Activated CD8-positive, alpha-beta T cell treated with anti-CD3 and anti-CD28 coated beads for 36 hours (primary cell): ENCODE results near the gene PRRG1. TPM values are rescaled to one million over a fixed set of nuclear protein-coding genes. Genes with fewer than 3 reads are reported as not detected.
"Not testable (repeated sequence)": the region's sequence is repeated elsewhere in the genome, so short reads cannot be mapped to it uniquely, and the experiment has no call there.

Source experiments
- ATAC-seq: fragments of 200-7000 bp; cut with Tn5 transposase; one replicate; pipeline ENCODE4 v1.10.0; 2021; ENCODE audit warnings: mild to moderate bottlenecking, moderate library complexity
- CTCF ChIA-PET: fragments of 350-600 bp; sonication (Branson Sonifier 250); formaldehyde crosslinking; loops from one replicate; lab custom pipeline; 2021; ENCODE audit warnings: antibody characterized with exemption; lab: Charles Lee
- POLR2A ChIA-PET: fragments of 350-600 bp; sonication (Branson Sonifier 250); formaldehyde crosslinking; loops from one replicate; lab custom pipeline; 2021; ENCODE audit warnings: antibody characterized with exemption; lab: Charles Lee
- DNase-seq: peaks from one replicate; pipeline ENCODE4 v3.0.0-alpha.2; 2020
- H3K27ac Mint-ChIP-seq: one replicate; pipeline ENCODE4 v1.8.0; 2021; ENCODE audit warnings: mild to moderate bottlenecking, mixed read lengths
- H3K27me3 Mint-ChIP-seq: one replicate; pipeline ENCODE4 v1.8.0; 2021; ENCODE audit warnings: mixed read lengths
- H3K36me3 Mint-ChIP-seq: one replicate; pipeline ENCODE4 v1.8.0; 2021; ENCODE audit warnings: low read depth, mixed read lengths
- H3K4me1 Mint-ChIP-seq: one replicate; pipeline ENCODE4 v1.8.0; 2021; ENCODE audit warnings: low read depth, mixed read lengths
- H3K4me3 Mint-ChIP-seq: one replicate; pipeline ENCODE4 v1.8.0; 2021; ENCODE audit warnings: mild to moderate bottlenecking, moderate library complexity, mixed read lengths
- H3K9me3 Mint-ChIP-seq: one replicate; pipeline ENCODE4 v1.8.0; 2021; ENCODE audit warnings: mixed read lengths
- CTCF ChIP-seq: fragments of 200-600 bp; IDR thresholded peaks from one replicate; pipeline ENCODE4 v1.8.0; 2022; ENCODE audit warnings: antibody characterized with exemption, mild to moderate bottlenecking
- intact Hi-C: fragments of 100-400 bp; cut with micrococcal nuclease; formaldehyde crosslinking; loops from one replicate; pipeline ENCODE4 v1.10.0; 2022
- total RNA-seq, 2 experiments: library from RNA; stranded (reverse); gene quantifications; one replicate each; pipeline ENCODE4 v1.2.3, GENCODE V29; 2021

PRRG1 gene
- total RNA-seq: not detected

GRCh38 chrX:37349221-37350033 lies at the start of gene PRRG1:
TSS of gene PRRG1 (plus strand) at chrX:37349364. CDS start at chrX:37406250, 56,886 bp downstream.
- Mint-ChIP-seq H3K36me3 (no peaks in the 10 kb centered on the region), H3K4me3 (peak within 1 kb of the TSS; percentile 5), H3K4me1 (peaks cover 6% of the 10 kb centered on the region), H3K9me3 (no peaks in the 10 kb centered on the region), H3K27me3 (peaks cover 16% of the 10 kb centered on the region), H3K27ac (no peak within 1 kb of the TSS)
- DNase-seq (no peak), ATAC-seq (no peak)
- intact Hi-C loops: no loop called here
- no peak for TF ChIP-seq CTCF
- POLR2A ChIA-PET: no interaction called here
- CTCF ChIA-PET: no interaction called here

GRCh38 chrX:37302569-37302968 lies 46.6 kb upstream of the PRRG1 start:
- H3K4me3 Mint-ChIP-seq: no peak overlapping the region
- intact Hi-C loops: no loop called here
- H3K36me3 Mint-ChIP-seq: no peaks in the 10 kb centered on the region
- H3K27me3 Mint-ChIP-seq: no peaks in the 10 kb centered on the region
- no peak for TF ChIP-seq CTCF
- no peaks in the 10 kb centered on the region for H3K4me1 Mint-ChIP-seq
- ATAC-seq: no peak
- ChIA-PET CTCF (no interaction called here), POLR2A (no interaction called here)
- no peaks in the 10 kb centered on the region for H3K9me3 Mint-ChIP-seq
- H3K27ac Mint-ChIP-seq: no peak overlapping the region
- DNase-seq: no peak

GRCh38 chrX:37305238-37305637 lies 43.9 kb upstream of the PRRG1 start:
- H3K27me3 Mint-ChIP-seq, CTCF ChIA-PET, ATAC-seq, H3K9me3 Mint-ChIP-seq, intact Hi-C loops, H3K4me3 Mint-ChIP-seq, H3K27ac Mint-ChIP-seq, H3K36me3 Mint-ChIP-seq, DNase-seq, POLR2A ChIA-PET, H3K4me1 Mint-ChIP-seq: not testable (repeated sequence)

- no peaks in the 10 kb centered on the region for H3K9me3 Mint-ChIP-seq
- no peak overlapping the region for H3K27ac Mint-ChIP-seq
- no peak overlapping the region for H3K4me3 Mint-ChIP-seq
- no peaks in the 10 kb centered on the region for H3K4me1 Mint-ChIP-seq
- ATAC-seq: no peak
- ChIA-PET POLR2A (no interaction called here), CTCF (no interaction called here)
- no peaks in the 10 kb centered on the region for H3K36me3 Mint-ChIP-seq
- TF ChIP-seq CTCF: no peak
- DNase-seq: no peak
- H3K27me3 Mint-ChIP-seq: no peaks in the 10 kb centered on the region
- intact Hi-C loops: no loop called here
Observed at GRCh38 chrX:37314531-37314930, 34.6 kb upstream of the PRRG1 start.

GRCh38 chrX:37315511-37316248 lies 33.5 kb upstream of the PRRG1 start:
- no peaks in the 10 kb centered on the region for H3K9me3 Mint-ChIP-seq
- H3K4me1 Mint-ChIP-seq: no peaks in the 10 kb centered on the region
- no peak overlapping the region for H3K4me3 Mint-ChIP-seq
- CTCF ChIA-PET: no interaction called here
- POLR2A ChIA-PET: no interaction called here
- ATAC-seq (no peak), DNase-seq (no peak)
- H3K27ac Mint-ChIP-seq: no peak overlapping the region
- TF ChIP-seq CTCF: no peak
- intact Hi-C loops: no loop called here
- no peaks in the 10 kb centered on the region for H3K36me3 Mint-ChIP-seq
- no peaks in the 10 kb centered on the region for H3K27me3 Mint-ChIP-seq
